HepG2 (cell line): Measurements from ENCODE around the gene EZH1. TPM values are rescaled to one million over a fixed set of nuclear protein-coding genes. Genes with fewer than 3 reads are reported as not detected.

Experiments used
- DZIP1 ChIP-seq: sonication (generic); formaldehyde crosslinking; IDR thresholded peaks from 2 replicates; pipeline ENCODE4 v1.5.0; 2020; ENCODE audit warnings: mild to moderate bottlenecking, missing genetic modification reagents
- NAIF1 ChIP-seq: sonication (generic); formaldehyde crosslinking; IDR thresholded peaks from 2 replicates; pipeline ENCODE4 v1.5.0; 2020; ENCODE audit warnings: mild to moderate bottlenecking, missing genetic modification reagents, borderline replicate concordance
- NFYC ChIP-seq: IDR thresholded peaks from 2 replicates; pipeline ENCODE4 v1.6.1; 2016; ENCODE audit warnings: missing genetic modification reagents, missing compliant biosample characterization
- PHF8 ChIP-seq: sonication (generic); formaldehyde crosslinking; IDR thresholded peaks from 2 replicates; pipeline ENCODE4 v1.5.0; 2020; ENCODE audit warnings: missing genetic modification reagents
- POLR2AphosphoS5 ChIP-seq: IDR thresholded peaks from 2 replicates; pipeline ENCODE4 v1.6.1; 2012; ENCODE audit warnings: low read depth, low read length
- REPIN1 ChIP-seq: sonication (generic); formaldehyde crosslinking; IDR thresholded peaks from 2 replicates; pipeline ENCODE4 v1.8.0; 2022; ENCODE audit warnings: missing genetic modification reagents, low read depth, mild to moderate bottlenecking, borderline replicate concordance
- RXRA ChIP-seq: sonication (generic); formaldehyde crosslinking; IDR thresholded peaks from 2 replicates; pipeline ENCODE4 v1.5.1; 2020; ENCODE audit warnings: missing genetic modification reagents
- SIX1 ChIP-seq: sonication (generic); formaldehyde crosslinking; IDR thresholded peaks from 2 replicates; pipeline ENCODE4 v1.4.0; 2020; ENCODE audit warnings: missing genetic modification reagents, borderline replicate concordance
- SNAPC2 ChIP-seq: sonication (generic); formaldehyde crosslinking; IDR thresholded peaks from 2 replicates; pipeline ENCODE4 v1.8.1; 2022; ENCODE audit warnings: mild to moderate bottlenecking, missing genetic modification reagents
- SRSF9 ChIP-seq: fragments of 200-400 bp; formaldehyde crosslinking; IDR thresholded peaks from 2 replicates; pipeline ENCODE4 v1.6.1; 2018; ENCODE audit warnings: borderline replicate concordance, mild to moderate bottlenecking, low read depth, low read length; ENCODE audit not compliant: insufficient read depth, poor library complexity, severe bottlenecking
- ZNF337 ChIP-seq: sonication (generic); formaldehyde crosslinking; IDR thresholded peaks from 2 replicates; pipeline ENCODE4 v1.5.1; 2020; ENCODE audit warnings: missing genetic modification reagents, low read depth, mild to moderate bottlenecking, borderline replicate concordance
- ZNF441 ChIP-seq: sonication (generic); formaldehyde crosslinking; IDR thresholded peaks from 2 replicates; pipeline ENCODE4 v1.7.0; 2021; ENCODE audit warnings: missing genetic modification reagents, borderline replicate concordance
- ZNF546 ChIP-seq: sonication (generic); formaldehyde crosslinking; conservative IDR thresholded peaks from 2 replicates; pipeline ENCODE4 v1.8.1; 2023; ENCODE audit warnings: mild to moderate bottlenecking, missing genetic modification reagents
- ZNF563 ChIP-seq: sonication (generic); formaldehyde crosslinking; IDR thresholded peaks from 2 replicates; pipeline ENCODE4 v1.8.0; 2022; ENCODE audit warnings: mild to moderate bottlenecking, moderate library complexity, missing genetic modification reagents
- ZNF572 ChIP-seq: sonication (generic); formaldehyde crosslinking; IDR thresholded peaks from 2 replicates; pipeline ENCODE4 v1.5.1; 2020; ENCODE audit warnings: mild to moderate bottlenecking, missing genetic modification reagents
- ZNF841 ChIP-seq: sonication (generic); formaldehyde crosslinking; IDR thresholded peaks from 2 replicates; pipeline ENCODE4 v1.8.1; 2023; ENCODE audit warnings: missing genetic modification reagents, borderline replicate concordance
- polyA plus RNA-seq, 8 experiments: library from polyadenylated mRNA; depleted of rRNA in 3 of 8; stranded (reverse) in 7 of 8; unstranded in 1 of 8; fragments of >200 nt; fragmentation: Illumina TruSeq in 4 of 8; extraction: Trizol in 4 of 8; gene quantifications; 2 replicates each; pipeline versions ENCODE4 v1.2.1 to v1.2.3, GENCODE V29; 2011 to 2016; ENCODE audit warnings: low read depth in 4 of 8, missing spikeins in 1 of 8, mixed read lengths in 1 of 8; ENCODE audit not compliant: insufficient read depth in 1 of 8
- total RNA-seq, 5 experiments: library from RNA; depleted of rRNA; stranded (reverse); fragments of >200 nt; fragmentation: Illumina TruSeq; extraction: Trizol; gene quantifications; 2 replicates each; pipeline ENCODE4 v1.2.3, GENCODE V29; 2016; ENCODE audit warnings: low read depth in 1 of 5
- TF ChIP-seq, protein P1 (sequence below): sonication (generic); formaldehyde crosslinking; conservative IDR thresholded peaks from 2 replicates; pipeline ENCODE4 v1.4.0; 2020; ENCODE audit warnings: missing genetic modification reagents
- TF ChIP-seq, protein P2 (sequence below): sonication (generic); formaldehyde crosslinking; IDR thresholded peaks from 2 replicates; pipeline ENCODE4 v1.5.0; 2020; ENCODE audit warnings: missing genetic modification reagents, mild to moderate bottlenecking, borderline replicate concordance
- TF ChIP-seq, protein P3 (sequence below): sonication (generic); formaldehyde crosslinking; IDR thresholded peaks from 2 replicates; pipeline ENCODE4 v1.4.0; 2020; ENCODE audit warnings: missing genetic modification reagents, borderline replicate concordance

Gene EZH1
- total and polyA plus RNA-seq, 2 of the 13 experiments (the other 11 are each of a cell fraction or from before 2014, with no cell fraction given), result 11.6 to 24.0 TPM

- TF ChIP-seq SNAPC2 (CRISPR knock-in tag) (0 out of 2 replicates have a peak, but pooled peaks have one; percentile 43), REPIN1 (CRISPR knock-in tag) (peak; percentile 5; the same call in 1 of the 2 replicates), ZNF441 (CRISPR knock-in tag) (peak; percentile 66; the same call in 1 of the 2 replicates), SRSF9 (no peak), DZIP1 (peak; percentile 23; the same call in 1 of the 2 replicates), ZNF337 (0 out of 2 replicates have a peak, but pooled peaks have one; percentile 26), NFYC (CRISPR knock-in tag) (0 out of 2 replicates have a peak, but pooled peaks have one; percentile 6), ZNF563 (CRISPR knock-in tag) (peak; percentile 87), SIX1 (CRISPR knock-in tag) (no peak), PHF8 (CRISPR knock-in tag) (peak; percentile 28), ZNF841 (CRISPR knock-in tag) (no peak), POLR2AphosphoS5 (peak; percentile 74), RXRA (CRISPR knock-in tag) (peak; percentile 58; the same call in 1 of the 2 replicates), ZNF546 (CRISPR knock-in tag) (0 out of 2 replicates have a peak, but pooled peaks have one; percentile 37), NAIF1 (0 out of 2 replicates have a peak, but pooled peaks have one; percentile 6), ZNF572 (CRISPR knock-in tag) (0 out of 2 replicates have a peak, but pooled peaks have one; percentile 8)
- TF ChIP-seq, protein P1, sequence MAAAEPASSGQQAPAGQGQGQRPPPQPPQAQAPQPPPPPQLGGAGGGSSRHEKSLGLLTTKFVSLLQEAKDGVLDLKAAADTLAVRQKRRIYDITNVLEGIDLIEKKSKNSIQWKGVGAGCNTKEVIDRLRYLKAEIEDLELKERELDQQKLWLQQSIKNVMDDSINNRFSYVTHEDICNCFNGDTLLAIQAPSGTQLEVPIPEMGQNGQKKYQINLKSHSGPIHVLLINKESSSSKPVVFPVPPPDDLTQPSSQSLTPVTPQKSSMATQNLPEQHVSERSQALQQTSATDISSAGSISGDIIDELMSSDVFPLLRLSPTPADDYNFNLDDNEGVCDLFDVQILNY (CRISPR knock-in tag), result no peak; the same call in 1 of the 2 replicates
- TF ChIP-seq, protein P2, sequence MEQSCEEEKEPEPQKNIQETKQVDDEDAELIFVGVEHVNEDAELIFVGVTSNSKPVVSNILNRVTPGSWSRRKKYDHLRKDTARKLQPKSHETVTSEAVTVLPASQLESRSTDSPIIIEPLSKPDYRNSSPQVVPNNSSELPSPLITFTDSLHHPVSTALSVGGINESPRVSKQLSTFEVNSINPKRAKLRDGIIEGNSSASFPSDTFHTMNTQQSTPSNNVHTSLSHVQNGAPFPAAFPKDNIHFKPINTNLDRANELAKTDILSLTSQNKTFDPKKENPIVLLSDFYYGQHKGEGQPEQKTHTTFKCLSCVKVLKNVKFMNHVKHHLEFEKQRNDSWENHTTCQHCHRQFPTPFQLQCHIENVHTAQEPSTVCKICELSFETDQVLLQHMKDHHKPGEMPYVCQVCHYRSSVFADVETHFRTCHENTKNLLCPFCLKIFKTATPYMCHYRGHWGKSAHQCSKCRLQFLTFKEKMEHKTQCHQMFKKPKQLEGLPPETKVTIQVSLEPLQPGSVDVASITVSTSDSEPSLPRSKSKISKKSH (CRISPR knock-in tag), result peak; percentile 71; the same call in 1 of the 2 replicates
- TF ChIP-seq, protein P3, sequence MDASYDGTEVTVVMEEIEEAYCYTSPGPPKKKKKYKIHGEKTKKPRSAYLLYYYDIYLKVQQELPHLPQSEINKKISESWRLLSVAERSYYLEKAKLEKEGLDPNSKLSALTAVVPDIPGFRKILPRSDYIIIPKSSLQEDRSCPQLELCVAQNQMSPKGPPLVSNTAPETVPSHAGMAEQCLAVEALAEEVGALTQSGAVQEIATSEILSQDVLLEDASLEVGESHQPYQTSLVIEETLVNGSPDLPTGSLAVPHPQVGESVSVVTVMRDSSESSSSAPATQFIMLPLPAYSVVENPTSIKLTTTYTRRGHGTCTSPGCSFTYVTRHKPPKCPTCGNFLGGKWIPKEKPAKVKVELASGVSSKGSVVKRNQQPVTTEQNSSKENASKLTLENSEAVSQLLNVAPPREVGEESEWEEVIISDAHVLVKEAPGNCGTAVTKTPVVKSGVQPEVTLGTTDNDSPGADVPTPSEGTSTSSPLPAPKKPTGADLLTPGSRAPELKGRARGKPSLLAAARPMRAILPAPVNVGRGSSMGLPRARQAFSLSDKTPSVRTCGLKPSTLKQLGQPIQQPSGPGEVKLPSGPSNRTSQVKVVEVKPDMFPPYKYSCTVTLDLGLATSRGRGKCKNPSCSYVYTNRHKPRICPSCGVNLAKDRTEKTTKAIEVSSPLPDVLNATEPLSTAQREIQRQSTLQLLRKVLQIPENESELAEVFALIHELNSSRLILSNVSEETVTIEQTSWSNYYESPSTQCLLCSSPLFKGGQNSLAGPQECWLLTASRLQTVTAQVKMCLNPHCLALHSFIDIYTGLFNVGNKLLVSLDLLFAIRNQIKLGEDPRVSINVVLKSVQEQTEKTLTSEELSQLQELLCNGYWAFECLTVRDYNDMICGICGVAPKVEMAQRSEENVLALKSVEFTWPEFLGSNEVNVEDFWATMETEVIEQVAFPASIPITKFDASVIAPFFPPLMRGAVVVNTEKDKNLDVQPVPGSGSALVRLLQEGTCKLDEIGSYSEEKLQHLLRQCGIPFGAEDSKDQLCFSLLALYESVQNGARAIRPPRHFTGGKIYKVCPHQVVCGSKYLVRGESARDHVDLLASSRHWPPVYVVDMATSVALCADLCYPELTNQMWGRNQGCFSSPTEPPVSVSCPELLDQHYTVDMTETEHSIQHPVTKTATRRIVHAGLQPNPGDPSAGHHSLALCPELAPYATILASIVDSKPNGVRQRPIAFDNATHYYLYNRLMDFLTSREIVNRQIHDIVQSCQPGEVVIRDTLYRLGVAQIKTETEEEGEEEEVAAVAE, result no peak
Measured at GRCh38 chr17:42682722-42683403, 62.0 kb downstream of the EZH1 start (continued).
